Endothelial cell of hepatic sinusoid (primary cell): ENCODE data around the gene CFAP74.
"Not testable (repeated sequence)": the region's sequence is repeated elsewhere in the genome, so short reads cannot be mapped to it uniquely, and the experiment has no call there.

Source experiments
- in situ Hi-C: cut with HindIII; loops from 2 replicates; pipeline ENCODE4 v1.10.0; 2017; ENCODE audit warnings: low sequenced_read_pairs

Gene CFAP74

DNA sequence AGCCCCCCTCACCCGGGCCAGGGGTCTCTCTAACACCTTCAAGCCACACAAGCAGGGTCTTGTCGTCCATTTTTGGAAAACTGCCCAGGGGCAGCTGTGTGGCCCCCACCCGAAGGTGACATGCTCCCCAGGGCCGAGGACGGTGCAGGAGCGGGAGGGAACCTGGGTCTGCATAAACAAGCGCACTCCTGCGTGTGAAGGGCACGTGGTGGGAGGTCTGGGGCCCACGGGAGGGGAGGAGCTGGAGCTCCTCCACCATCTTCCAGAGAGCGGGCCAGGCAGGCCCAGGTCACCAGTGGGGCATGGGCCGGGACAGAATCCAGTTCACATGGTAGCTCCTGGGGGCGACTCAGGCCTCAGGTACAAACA, 16.5 kb downstream of the CFAP74 start:
- in situ Hi-C loops: no loop called here

DNA sequence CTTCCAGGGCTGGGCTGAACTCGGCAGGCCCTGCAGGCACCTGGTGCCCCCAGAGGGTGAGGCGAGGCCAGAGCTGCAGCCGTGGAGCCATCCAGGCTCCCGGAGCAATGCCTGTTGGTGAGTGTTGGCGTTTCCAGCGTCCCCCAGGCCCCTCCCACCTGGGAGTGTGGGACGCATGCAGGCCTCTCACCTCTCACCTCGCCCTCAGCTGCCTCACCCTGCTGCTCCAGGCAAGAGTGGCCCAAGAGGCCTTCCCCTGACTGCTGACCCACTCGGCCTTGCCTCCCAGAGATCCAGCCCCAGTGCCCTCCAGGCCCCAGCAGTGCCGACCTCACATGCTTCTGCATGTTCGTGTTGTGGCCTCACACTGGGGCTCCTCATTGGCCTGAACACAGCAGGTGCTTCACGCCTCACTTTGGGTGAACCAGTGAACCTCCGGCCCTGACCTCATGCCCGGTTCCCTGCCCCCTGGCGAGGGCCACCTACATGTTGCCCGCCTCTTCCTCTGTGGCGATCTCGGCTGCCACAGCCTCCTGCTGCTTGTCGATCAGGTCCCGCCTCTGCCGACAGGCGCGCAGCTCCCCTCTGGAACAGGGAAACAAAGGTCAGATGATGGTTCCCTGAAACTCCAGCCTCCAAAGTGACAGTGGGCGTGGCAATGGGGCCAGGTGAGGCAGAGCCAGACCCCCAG, 17.0 kb downstream of the CFAP74 start:
- in situ Hi-C loops: no loop called here

DNA sequence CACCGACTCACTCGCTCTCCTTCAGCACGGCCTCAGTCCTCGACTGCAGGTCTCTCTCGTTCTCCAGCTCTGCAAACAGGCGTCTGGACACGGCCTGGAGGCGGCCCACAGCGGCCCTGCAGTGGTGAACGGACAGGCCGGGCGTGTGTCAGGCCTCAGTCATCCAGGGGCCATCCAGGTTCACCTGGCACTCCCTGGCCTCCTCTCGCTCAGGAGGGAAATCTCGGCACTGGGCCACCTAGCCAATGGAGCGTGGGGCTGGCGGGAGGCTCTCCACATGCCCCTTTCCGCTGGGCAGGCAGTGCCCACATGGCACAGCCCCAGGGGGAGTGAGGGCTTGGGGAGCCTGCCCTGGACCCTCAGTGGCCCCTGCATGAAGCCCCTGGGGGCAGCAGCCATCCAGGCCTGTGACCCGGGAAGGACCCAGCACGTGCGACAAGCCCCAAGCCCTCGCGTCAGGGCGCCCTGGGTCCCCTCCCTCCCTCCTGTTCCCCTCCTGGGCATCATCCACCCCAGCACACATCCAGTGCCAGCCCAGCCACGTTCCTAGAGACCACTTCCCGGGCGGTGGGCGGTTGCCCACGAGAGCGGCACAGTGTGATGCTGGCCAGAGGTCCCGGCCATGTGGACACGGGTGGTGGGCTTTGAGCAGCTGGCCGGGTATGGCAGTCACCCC, 18.1 kb downstream of the CFAP74 start:
- in situ Hi-C loops: no loop called here

DNA sequence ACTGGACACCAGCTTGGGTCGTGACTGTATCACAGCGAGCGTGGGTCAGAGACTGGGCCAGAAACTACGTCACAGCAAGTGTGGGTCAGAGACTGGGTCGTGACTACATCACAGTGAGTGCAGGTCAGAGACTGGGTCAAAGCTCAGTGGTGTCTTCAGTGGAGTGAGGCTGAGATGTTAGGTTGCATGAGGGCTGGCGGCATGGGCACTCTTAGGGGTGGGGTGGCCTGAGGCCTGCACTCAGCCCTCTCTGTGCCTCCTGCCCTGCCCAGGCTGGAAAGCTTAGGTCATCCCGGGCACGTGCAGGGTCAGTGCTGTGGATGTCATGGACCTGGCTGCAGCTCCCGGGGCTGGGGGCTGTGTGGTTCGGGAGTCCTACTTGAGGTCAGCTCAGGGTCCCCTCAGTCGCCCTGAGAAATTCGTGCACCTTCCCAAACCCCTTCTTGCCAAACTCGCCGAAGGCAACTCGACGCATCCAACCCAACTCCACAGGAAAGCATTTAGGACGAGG, 19.0 kb downstream of the CFAP74 start:
- in situ Hi-C loops: no loop called here

DNA sequence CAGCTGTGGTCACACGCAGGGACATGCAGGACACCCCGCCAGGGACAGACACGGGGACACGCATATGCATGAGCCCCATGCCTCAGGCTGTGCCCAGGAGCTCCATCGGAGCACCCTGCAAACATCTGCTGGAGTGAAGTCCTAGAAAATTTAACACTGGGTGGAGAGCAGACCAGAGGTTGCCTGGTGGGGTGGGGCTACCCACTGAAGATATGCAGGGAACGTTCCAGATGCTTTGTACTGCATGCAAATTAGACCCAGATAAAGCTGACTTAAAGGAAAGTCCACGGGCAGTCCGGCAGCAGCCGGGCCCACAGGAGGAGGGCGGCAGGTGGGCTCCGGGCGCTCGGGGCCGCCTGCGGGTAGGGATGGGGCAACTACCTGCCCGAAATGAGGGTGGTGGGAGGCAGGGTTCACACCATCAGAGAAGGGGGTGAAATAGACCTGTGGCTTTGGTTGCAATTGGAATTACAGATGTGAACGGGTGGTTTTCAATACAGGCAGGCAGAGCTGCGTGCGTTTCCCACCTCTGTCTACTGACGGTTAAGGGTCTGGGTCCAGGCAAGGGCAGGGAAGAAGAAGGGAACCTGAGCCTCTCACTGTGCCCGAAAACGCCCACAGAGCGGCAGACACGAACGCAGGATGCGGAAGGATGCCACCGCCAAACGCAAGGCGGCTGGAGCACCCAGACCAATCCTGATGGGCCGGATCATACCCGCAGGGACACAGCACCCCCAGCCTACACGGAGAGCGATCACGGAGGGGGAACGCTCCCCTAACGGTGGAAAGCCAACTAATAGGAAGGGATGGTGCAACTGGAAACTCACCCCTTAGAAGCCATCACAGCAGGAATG, 21.0 kb downstream of the CFAP74 start:
- in situ Hi-C loops: no loop called here

DNA sequence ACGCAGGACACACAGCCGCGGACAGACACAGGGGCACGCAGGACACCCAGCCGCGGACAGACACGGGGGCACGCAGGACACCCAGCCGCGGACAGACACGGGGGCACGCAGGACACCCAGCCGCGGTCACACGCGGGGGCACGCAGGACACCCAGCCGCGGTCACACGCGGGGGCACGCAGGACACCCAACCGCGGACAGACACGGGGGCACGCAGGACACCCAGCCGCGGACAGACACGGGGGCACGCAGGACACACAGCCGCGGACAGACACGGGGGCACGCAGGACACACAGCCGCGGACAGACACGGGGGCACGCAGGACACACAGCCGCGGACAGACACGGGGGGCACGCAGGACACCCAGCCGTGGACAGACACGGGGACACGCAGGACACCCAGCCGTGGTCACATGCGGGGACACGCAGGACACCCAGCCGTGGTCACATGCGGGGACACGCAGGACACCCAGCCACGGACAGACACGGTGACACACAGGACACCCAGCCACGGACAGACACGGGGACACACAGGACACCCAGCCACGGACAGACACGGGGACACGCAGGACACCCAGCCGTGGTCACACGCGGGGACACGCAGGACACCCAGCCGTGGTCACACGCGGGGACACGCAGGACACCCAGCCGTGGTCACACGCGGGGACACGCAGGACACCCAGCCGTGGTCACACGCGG, 21.8 kb downstream of the CFAP74 start:
- in situ Hi-C loops: not testable (repeated sequence)

DNA sequence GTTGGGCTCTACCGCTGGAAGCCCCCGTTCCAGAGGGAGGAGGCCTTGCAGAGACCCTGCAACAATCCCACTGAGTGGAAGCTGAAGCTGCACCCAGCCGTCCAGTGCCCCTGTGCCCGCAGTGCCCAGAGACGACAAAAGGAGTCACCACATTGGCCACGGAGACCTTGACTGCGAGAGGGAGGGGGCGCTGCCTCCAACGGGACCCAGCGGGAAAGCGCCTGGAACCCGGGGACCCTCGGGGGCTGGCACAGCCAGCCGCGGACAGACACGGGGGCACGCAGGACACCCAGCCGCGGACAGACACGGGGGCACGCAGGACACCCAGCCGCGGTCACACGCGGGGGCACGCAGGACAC, 22.5 kb downstream of the CFAP74 start:
- in situ Hi-C loops: no loop called here

DNA sequence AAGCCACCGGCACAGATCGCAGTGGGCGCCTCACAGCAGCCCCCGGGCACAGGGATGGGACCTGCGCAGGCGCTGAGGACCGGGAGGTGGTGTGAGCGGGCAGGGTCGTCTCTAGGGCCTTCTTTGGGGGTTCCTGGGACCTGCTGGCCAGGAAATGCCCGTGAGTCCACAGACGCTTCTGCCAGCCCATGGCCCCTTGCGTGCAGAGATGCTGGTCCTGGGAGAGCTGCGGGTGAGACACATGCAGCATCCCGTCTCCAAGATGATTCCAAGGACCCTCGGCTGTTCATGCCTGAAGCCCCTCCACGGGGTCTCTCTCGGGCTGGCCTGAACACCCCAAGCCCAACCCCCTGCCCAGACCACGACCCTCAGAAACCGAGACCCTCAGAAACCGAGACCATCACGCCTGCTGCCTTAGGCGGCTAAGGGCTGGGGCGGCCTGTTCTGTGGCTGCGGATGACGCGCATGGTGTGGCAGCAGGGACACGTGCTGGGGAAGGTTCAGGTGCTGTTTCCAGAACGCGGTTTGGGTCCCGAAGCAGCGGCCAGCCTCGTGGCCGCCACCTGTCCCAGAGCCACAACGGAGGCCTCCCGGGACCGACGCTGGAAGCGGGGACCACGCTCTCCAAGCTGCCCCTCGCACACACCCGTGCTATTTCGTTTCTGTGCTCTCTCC, 23.0 kb downstream of the CFAP74 start:
- in situ Hi-C loops: no loop called here

DNA sequence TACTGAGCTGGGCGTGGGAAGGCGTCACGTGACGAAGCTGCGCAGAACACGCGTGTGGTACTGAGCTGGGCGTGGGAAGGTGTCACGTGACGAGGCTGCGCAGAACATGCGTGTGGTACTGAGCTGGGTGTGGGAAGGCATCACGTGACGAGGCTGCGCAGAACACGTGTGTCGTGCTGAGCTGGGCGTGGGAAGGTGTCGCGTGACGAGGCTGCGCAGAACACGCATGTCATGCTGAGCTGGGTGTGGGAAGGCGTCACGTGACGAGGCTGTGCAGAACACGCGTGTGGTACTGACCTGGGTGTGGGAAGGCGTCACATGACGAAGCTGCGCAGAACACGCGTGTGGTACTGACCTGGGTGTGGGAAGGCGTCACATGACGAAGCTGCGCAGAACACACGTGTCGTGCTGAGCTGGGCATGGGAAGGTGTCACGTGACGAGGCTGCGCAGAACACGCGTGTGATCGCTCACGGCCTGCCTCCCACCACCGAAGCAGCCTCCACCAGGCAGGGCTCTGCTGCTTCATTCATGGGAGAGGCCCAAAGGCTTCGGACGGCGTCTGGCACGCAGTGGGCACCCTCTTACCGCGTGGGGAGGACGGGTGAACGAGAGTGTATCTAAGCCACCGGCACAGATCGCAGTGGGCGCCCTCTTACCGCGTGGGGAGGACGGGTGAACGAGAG, 24.0 kb downstream of the CFAP74 start:
- in situ Hi-C loops: no loop called here

DNA sequence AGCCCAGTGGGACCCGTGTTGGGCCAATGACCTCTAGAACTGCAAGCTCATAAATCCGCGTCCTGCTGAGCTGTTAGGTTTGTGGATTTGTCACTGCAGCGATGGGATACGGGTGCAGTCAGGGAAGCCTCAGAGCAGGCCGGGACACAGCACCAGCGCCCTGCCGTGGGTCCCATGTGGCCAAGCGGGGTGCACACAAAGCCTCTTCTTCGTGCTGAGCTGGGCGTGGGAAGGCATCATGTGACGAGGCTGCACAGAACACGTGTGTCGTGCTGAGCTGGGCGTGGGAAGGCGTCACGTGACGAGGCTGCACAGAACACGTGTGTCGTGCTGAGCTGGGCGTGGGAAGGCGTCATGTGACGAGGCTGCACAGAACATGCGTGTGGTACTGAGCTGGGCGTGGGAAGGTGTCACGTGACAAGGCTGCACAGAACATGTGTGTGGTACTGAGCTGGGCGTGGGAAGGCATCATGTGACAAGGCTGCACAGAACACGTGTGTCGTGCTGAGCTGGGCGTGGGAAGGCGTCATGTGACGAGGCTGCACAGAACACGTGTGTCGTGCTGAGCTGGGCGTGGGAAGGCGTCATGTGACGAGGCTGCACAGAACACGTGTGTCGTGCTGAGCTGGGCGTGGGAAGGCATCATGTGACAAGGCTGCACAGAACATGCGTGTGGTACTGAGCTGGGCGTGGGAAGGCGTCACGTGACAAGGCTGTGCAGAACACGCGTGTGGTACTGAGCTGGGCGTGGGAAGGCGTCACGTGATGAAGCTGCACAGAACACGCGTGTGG, 24.7 kb downstream of the CFAP74 start:
- in situ Hi-C loops: not testable (repeated sequence)

DNA sequence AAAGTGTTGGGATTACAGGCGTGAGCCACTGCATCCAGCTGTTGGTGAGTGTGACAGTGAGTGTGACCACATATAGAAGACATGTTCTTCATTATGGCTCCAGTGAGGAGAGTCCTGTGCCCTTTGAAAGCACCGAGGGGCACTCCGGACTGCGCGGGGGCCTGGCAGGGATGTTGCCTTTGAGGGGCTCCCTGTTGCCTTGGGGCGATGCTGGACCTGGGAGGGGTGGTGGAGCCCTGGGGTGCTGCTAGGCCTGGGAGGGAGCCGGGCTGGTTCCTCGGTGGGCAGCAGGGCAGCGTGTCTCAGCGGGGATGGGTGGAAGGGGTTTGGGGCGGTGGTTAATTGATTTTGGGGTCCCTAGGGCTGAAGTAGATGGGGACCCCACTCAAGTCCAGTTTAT, 25.5 kb downstream of the CFAP74 start:
- in situ Hi-C loops: no loop called here

DNA sequence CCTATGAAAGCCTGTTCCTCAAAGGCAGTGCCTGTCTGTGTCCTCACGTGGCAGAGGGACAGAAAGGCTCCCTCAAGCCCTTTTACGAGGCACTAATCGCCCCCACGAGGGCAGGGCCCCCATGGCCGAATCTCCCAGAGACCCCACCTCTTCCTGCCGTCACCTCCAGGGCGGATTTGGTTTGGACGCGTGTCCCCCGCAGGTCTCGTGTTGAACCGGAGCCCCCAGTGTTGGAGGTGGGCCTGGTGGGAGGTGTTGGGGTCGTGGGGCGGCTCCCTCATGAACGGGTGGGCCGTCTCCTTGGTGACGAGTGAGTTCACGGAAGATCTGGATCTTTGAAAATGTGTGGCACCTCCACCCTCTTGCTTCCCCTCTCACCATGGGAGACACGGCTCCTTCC, 27.6 kb downstream of the CFAP74 start:
- in situ Hi-C loops: no loop called here

DNA sequence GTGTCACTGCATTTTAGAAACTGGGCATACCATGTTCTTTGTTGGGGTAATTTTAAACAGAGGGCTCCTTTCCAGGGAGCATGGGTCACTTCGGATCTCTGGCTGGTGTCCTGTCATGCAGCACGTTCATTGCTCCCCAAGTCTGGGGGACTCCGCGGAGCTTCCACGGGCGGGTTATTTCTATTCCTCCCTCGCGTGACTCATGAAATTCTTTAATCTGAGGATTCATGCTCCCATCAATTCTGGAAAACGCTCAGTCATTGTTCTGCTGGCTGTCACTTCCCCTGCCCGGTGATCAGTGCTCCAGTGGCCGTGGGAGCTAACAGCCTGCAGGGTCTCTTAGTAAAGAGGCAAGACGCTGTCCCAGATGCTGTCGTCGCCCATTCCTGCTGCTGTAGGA, 28.1 kb downstream of the CFAP74 start:
- in situ Hi-C loops: no loop called here

DNA sequence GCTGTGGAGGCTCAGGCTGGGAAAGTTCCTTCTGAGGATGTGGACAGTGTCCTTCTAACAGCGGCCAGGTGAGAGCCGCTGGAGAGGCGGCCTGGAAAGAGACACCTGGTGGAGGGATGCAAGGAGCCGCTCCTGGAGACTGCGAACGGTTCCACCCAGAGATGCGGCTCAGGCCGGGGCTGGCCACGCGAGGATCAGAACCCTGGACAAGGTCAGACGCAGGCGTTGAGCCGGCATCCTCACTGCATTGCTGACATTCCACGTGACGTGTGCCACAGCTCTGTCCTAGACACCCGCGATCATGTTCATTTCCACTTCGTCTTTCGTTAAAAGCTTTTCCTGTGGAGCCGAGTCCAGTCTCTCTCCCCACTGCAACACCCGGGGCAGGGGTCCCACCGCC, 28.8 kb downstream of the CFAP74 start:
- in situ Hi-C loops: no loop called here

DNA sequence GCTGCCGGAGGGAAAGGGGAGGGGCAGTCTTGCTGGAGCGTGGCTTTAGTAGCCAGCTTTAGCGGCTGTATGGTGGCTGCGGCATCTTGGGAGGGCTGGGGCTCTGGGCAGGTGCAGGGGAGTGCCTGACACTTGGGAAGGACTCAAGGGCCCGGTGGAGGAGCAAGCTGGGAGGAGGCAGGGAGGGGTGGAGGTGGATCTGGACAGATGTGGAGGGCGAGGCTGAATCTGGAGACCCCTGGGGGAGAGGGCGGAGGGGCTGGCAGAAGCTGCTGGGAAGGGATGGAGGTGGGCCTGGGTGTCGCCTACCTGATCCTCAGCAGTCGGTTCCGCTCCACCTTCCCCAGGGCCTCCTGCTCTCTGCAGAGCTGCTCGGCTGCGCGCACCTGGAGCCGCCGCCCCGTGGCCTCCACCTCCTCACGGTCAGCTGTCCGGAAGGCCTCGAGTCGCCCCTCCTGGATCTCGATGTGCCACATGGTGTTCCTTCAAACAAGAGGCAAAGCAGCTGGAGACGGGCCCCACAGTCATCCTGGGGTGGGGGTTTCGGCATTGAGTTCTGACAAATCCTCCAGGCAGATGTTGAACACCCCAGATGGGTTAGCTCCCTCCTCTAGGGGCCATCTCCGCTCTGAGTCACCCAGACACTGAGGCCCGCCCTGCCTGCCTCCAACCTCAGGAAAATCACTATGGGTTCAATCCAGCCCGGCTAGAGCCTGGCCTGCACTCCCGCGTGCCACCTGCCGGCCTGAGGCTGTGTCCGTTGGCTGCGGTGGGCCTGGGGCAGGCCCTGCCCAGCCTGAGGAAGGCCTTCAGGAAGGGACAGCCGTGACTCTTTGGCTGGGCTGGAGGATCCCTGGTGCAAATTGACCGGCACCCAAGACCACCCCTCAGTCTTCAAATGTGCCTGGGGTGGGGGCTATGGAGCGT, 29.6 kb downstream of the CFAP74 start:
- in situ Hi-C loops: no loop called here

DNA sequence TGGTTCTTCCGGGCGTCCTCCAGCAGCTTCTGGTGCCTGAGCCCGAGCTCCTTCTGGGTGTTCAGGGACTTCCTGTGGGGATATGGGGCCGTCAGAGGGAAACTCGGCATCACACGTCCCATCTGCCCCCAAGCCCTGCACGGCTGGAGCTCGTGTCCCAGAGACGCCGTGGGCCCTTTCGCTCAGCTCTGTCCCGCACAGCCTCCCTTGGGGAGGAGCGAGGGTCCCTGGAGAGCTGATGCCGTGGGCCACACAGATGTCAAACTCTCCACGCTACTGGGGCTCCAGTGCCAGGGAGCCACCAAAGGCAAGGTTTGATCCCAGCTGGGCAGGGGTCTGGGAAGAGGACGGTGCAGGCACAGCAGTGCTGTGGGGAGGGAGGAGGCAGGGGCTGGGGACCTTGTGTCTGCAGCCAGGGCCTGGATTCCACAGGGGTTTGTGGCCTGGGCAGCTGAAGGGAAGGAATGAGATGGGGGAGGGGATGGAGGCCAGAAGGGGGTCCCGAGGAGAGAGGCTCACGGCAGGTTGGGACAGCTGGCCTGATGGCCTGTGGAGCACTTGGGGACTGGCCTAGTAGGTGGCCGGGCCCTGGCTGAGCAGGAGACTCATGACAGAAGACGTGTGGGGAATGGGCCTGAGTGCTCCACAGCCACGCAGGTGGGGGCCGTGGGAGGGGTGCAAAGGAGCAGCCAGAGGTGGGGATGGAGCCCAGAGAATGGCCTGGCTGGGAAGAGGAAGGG, 30.4 kb downstream of the CFAP74 start:
- in situ Hi-C loops: no loop called here

DNA sequence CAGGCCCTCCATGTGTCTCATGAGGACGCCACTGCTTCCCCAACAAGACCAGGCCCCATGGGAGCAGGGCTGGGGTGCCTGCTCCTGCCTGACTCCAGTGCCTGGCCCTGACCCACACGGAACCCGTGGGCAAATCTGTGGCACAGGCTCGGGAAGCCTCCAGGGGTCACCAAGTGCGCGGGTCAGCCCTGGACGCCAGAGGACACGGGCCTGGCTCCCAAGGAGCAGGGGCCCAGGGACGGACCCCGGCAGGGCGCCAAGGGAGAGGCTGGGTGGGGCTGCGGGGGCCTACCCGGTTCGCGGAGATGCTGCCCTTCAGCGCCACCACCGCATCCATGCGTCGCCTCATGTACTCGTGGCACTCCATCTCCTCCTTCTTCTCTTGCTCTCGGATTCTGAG, 31.9 kb downstream of the CFAP74 start:
- in situ Hi-C loops: no loop called here

DNA sequence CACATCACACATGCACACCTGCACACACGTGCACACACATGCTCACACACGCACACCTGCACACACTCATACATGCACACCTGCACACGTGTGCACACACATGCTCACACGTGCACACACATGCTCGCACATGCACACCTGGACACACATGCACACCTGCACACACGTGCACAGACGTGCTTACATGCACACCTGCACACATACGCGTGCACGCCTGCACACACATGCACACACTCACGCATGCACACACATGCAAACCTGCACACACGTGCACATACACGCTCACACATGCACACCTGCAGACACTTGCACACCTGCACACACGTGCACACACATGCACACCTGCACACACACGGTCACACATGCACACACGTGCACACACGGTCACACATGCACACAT, 32.6 kb downstream of the CFAP74 start:
- in situ Hi-C loops: no loop called here
